Ureter (tissue), 1 donor: Measurements from ENCODE around the gene IL17RB. TPM values are rescaled to one million over a fixed set of nuclear protein-coding genes. Genes with fewer than 3 reads are reported as not detected.

Source experiments
- total RNA-seq: library from RNA; stranded (reverse); gene quantifications from one replicate; pipeline ENCODE4 v1.2.4, GENCODE V29; 2023
- donor health status: DM: yes; HTN: yes; CAD: no.

IL17RB gene
- total RNA-seq, 1 donor from 2014 or later: 0.65 TPM

Other genes starting within 250 kb of the IL17RB start
- gene CHDH, start 149 bp upstream of the IL17RB start, total RNA-seq: 0.60 TPM
- 29.6 TPM for gene ACTR8, start 35.6 kb downstream of the IL17RB start, total RNA-seq
- 31.9 TPM for gene SELENOK, start 45.3 kb downstream of the IL17RB start, total RNA-seq